Raji (cell line): ENCODE data around the gene HSPB7.

Experiments used
- POLR2A ChIP-seq: IDR thresholded peaks from 2 replicates; pipeline ENCODE4 v1.6.1; 2011; ENCODE audit warnings: low read depth, low read length, control low read depth; ENCODE audit not compliant: insufficient read depth

The HSPB7 gene

DNA sequence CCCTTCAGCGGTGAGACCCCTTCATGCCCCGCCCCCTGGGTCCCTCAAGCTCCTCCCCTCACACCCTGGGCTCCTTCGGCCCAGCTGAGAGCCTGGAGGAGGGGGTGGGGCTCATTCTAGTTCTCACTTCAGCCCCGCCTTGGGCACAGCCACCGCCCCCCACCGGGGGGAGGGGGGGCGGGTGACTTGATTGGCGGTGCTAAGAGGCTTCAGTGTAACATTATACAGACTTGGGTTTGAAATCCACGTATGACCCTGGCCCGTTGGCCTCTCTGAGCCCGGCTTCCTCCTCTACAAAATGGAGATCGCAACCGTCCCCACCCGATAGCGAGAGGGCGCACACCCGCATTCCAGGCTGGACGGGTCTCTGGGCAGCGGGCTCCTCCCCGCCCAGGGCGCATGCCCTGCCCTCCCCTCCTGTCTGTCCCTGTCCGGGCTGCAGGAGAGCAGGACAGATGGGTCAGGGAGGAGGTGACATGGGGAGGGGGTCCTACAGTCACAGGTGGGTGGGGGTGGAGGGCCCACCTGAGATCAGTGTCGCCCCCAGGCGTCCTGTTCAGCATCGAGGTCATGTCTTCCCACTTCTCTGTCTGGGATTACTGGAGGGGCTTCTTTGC lies 30.8 kb upstream of the HSPB7 start:
- TF ChIP-seq POLR2A = no peak

DNA sequence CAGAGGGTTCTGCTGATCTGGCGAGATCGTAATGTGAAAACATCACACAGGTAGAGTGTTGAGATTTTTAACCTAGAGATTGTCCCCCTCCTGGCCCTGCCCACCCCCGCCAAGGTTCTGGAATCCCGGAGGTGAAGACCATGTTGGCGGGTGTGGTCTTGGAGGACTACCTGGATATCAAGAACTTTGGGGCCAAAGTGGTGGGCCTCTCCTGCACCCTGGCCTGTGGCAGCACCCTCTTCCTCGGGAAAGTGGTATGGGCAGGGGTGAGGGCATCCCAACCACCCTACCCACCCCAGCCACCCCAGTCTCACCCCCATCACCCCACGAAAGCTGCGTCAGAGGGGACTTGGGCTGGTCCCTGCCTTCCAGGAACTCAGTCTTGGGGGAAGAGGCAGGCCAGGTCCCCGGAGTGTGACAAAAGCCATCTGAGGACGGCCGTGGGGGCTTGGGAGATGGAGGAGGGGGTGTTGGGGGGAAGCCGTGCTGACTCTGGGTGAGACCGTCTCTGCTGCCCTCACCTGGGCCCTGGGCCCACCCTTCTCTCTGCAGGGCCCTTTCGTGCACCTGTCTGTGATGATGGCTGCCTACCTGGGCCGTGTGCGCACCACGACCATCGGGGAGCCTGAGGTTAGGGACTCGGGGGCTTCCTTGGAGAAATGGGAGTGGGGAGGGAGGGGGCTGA lies 30.1 kb upstream of the HSPB7 start:
- TF ChIP-seq POLR2A = no peak

DNA sequence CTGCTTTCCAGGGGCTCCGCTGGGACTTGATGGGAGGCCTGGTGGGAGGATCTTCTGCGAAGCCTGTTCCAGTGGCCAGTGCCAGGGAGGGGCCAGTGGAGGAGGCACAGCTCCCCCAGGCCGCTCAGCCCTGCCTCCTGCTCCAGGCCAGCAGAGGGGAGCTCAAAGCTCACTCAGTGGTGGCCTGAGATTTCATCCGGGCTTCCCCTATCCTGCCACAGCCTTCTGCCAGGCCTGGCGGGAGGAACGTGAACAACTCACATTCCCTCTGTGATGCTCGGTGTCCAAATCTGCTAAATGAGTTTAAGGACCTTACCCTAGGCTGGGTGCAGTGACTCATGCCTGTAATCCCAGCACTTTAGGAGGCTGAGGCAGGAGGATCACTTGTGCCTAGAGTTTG lies 29.0 kb upstream of the HSPB7 start:
- TF ChIP-seq POLR2A = no peak

DNA sequence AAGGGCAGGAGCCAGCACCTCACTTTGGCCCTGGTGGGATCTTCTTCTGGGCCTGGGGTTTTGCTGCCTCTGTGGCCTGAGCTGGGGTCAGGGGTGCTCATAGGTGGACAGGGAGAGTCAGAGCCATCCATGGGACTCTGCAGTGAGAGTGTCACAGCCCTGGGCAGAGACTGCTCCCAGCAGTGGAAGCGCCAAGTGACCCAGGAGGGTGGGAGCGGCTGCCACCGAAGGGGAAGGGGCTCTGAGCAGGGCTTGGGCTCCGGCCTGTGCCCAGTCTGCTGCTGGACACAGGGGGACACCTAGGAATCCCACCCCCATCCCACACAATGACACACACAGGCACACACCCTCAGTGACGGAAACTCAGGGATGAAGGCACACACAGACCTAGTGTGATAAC lies 26.1 kb upstream of the HSPB7 start:
- no peak for TF ChIP-seq POLR2A

DNA sequence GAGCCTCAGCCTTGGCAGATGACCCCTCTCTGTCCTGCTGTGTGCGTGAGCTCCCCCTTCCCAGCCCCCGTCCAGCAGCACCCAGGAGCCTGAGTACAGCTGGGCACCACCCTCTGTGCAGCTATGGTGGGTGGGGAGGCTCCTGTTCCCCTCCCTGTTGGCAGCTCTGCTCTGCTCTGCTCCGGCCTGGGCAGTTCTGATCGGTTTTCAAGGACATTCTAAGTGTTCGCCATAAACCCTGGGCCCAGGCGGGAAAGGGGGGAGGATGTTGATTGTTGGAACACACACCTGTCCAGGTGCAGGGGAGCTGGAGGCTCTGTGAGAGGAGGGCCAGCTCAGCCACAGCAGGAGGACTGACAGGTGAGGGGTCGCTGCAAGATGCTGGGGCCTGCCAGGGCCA lies 25.7 kb upstream of the HSPB7 start, which contains the start of gene CLCNKB:
TSS of gene CLCNKB (plus strand) at position 262 of the 400 bp plus-strand sequence. CDS start 711 bp downstream, outside the sequence.
- no peak for TF ChIP-seq POLR2A

DNA sequence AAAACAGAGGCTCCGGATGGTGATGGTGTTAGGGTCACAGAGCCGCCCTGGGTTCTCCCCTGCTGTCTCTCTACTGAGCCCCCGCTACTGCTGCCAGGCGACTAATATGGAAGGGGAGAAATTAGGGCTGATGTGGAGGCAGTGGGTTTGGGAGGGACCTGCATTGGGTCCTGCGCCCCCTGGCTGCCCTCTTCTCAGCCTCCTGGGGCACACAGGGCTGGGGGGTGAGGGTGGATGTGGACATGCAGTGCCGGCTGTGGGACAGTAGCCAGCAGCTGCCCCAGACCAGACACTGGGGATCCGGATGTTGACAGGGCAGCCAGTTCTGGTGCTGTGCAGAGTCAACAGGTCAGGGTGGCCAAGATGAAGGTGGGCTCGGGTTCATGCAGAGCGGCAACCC lies 24.3 kb upstream of the HSPB7 start:
- TF ChIP-seq POLR2A = no peak

DNA sequence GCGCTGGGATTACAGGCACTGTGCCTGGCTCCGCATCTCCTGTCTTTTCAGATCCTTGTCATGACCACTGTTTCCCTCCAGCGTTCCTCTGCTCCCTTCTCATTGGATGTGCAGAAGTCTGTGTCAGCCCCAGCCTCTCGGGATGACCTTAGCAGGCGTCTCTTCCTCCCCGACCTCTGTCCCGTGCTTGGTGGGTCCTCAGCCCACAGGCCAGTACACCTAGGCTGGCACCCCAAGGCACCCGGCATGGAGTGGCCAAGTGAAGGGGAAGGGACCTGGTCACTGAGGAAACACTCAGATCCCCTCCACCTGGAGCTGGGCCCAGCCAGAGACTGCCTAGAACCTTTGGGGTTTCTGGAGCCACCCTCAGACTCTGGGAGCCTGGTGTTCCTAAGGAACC lies 23.4 kb upstream of the HSPB7 start:
- TF ChIP-seq POLR2A = no peak

DNA sequence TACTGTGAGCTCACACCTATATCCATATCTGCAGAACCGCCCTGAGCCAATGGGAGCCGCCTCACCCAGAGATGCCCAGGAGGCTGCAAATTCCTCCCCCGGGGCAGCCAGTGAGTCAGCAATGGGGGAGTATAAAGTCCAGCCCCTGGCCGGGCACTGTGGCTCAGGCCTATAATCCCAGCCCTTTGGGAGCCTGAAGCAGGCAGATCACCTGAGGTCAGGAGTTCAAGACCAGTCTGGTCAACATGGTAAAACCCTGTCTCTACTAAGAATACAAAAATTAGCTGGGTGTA lies 20.7 kb upstream of the HSPB7 start:
- TF ChIP-seq POLR2A = no peak

DNA sequence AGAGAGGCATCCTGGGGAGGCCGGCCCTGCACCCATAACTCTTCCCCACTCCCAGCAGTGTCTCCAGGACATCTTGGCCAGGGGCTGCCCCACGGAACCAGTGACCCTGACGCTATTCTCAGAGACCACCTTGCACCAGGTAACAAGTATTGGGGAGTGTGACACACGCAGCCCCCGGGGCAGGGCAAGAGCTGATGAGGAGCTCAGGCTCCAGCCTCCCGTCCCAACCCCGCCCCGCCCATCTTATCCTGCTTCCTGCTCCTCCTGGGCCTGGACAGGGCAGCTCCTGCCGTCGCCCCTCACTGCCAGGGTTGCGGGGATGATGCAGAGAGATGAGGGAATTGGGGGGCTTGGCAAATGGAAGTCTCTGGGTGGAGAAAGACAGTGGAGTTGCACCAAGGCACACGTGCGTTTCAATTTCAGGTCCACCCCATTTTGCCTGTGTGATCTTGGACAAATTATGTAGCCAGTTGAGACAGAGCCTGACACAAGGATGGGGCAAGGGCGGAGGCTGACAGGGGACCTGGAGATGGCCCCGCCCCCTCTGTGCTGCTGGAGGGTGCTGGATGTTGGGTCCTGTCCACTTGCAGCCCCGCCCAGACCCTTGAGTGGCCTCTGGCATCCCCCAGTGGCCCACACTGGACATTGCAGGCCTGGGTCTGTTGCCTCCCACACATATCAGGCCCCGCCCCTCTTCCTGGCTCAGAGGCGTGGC lies 14.7 kb upstream of the HSPB7 start:
- TF ChIP-seq POLR2A = no peak

DNA sequence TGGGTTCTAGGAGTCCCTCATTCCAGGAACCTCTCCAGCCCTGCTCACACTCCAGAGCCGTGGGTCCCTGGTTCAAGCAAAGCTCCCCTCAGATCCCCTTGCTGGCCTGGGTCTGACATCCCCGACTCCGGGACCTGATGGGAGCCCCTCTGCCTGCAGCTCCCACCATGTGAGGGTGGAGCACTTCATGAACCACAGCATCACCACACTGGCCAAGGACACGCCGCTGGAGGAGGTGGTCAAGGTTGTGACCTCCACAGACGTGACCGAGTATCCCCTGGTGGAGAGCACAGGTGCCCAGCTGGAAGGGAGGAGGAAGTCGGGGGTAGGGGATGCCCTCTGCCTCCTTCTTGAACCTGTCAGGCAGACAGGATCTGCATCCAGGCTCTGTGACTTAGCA lies 13.7 kb upstream of the HSPB7 start:
- no peak for TF ChIP-seq POLR2A

DNA sequence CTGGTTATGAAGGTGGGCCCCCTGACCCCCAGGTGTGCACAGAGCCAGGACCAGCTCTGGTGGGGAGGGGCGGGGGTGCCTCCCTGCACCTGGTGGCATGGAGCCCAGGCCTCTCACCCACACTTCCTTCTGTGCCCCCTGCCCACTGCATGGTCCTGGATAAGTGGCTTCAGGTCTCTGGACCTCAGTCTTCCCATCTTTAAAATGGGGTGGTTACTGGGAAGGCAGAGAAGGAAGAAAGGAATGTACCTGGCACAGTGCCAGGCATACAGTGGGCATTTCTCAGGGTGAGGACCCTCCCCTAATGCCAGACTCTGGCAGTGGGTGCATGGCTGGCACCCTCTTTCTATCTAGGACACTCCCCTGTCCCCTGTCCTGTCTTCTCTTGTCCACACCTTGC lies 11.4 kb upstream of the HSPB7 start:
- TF ChIP-seq POLR2A = no peak

DNA sequence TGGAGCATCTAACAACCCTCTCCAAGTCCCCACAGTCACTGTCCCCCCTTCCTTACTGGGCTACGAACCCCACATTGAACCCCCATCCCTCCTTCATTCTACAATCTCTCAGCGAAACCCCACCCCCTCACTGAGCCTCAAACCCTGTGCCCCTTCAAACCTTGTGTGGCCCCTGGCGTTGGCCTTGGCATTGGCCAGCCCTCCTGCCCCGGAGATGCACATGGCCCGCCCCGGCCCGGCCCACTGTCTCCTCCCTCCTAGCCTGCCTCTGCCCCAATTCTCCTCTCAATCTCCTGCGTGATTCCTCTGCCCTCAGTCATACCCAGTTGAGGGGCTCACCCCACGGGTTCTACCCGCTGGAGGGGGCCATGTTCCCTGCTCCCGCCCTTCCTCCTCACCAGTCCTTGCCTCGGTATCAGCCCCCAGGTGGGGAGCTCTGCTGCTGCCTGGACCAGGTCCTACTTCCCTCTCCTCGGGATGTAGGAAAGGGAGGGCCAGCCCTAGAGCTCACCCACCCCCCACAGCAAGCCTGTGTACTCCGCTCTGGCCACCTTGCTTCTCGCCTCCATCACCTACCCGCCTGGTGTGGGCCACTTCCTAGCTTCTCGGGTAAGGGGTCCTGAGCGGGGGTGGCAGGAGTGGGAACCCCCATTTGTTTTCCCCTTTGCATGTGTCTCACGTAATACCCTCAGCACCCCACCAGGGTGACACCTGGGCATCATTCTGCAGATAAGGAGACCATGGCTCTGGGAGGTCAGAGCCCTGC lies 10.6 kb upstream of the HSPB7 start:
- no peak for TF ChIP-seq POLR2A

DNA sequence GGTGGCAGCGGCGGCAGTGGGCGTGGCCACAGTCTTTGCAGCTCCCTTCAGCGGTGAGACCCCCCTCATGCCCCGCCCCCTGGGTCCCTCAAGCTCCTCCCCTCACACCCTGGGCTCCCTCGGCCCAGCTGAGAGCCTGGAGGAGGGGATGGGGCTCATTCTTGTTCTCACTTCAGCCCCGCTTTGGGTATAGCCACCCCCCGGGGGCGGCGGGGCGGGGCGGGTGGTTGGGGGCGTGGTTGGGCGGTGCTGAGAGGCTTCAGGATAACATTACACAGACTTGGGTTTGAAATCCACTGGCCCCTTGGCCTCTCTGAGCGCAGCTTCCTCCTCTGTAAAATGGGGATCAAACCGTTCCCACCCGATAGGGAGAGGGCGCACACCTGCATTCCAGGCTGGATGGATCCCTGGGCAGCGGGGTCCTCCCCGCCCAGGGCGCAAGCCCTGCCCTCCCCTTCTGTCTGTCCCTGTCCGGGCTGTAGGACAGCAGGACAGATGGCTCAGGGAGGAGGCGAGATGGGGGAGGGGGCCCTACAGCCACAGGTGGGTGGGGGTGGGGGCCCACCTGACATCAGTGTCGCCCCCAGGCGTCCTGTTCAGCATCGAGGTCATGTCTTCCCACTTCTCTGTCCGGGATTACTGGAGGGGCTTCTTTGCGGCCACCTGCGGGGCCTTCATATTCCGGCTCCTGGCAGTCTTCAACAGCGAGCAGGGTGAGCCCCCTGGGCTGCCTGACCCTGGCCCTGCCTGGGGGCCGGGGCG lies 9.1 kb upstream of the HSPB7 start:
- TF ChIP-seq POLR2A = no peak

DNA sequence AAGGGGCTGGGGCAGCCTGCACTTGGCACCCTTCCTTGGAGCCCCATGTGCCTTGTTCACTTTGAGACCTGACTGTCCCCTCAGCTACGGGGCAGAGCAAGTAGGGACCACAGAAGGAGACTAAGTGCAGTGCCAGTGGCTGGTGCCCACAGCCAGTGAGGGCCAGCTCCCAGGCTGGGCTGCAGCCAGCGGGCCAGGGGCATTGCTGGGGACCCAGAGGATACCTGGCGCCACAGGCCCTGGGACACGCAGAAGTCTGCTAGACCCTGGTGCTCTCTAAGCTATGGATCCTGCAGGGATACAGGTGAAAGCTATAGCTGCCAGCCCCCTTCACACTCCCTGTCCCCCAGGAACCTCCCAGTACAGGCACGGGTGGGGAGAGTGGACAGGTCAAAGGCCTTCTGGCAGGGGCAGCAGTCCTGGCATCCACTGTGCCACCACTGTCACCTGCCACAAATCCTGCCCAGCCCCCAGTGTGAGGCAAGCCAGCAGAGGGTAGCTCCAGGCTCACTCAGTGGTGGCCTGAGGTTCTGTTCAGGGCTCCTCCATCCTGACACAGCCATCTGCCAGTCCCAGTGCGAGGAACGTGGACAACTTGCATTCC lies 5.3 kb upstream of the HSPB7 start:
- TF ChIP-seq POLR2A = no peak

DNA sequence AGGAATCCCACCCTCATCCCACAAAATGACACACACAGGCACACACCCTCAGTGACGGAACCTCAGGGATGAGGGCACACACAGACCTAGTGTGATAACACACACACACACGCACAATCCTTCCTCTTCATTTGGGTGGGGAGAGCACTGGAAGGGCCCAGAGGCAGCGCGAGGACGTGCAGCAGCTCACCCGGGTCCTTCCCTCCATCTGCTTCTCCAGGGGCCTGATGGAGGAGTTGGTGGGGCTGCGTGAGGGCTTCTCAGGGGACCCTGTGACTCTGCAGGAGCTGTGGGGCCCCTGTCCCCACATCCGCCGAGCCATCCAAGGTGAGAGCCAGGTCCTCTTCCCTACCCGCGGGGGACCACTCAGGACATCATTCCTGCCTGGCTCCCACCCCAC lies 4.5 kb upstream of the HSPB7 start:
- TF ChIP-seq POLR2A = no peak
